ENCODE measurements around the gene KCNJ15.

The KCNJ15 gene

DNA sequence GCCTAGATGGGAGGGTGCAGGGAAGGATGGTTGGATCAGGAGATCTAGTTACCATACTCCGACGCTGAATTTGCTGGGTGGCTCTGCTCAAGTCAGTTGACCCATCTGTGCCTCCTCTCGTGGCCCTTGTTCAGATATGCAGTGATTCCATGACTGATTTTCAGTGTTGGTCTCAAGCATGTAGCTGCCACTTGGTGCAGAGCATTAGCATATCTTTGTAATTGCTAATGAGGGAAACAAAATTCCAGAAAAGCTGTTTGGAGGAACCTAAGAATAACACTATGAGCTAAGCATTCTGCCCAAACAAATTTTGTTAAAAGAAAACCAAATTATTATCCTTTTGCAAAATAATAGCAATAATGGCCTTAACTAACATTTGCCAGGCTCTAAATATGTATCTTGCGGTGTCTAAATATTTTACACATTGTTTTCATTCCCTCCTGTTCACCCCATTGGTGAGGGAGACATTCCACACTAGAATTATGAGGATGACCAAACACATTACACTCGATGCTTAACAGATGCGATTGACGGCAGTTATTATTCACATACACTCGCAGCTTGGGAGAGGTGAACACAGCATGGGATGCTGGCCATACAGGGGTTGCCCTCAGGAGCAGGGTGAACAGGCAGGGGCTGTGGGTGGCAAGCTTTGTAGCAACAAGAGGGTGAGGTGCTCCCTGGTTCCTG lies 69.1 kb downstream of the KCNJ15 start (continued):
- TF ChIP-seq ZNF70 (CRISPR knock-in tag; IDR thresholded peaks at IDR 0.05) (no peak), OSR1 (CRISPR knock-in tag; IDR thresholded peaks at IDR 0.05) (no peak)

DNA sequence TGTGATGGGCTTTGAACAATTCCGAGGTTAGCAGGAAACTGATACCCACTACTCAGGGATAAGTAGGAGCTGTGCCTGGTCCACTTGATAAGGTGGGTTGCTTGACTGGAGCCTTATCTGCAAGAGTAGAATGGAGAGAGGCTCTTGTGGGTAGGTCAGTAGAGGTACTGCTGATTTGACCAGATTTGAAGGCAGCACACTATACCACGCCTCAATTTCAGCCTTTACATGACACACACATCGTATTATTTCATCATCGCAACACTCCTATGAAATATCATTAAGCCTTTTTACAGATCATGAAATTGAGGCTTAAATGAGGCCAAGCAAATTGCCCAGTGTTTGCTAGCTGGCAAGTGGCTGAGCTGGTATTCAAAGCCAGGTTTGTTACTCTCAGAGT lies 69.6 kb downstream of the KCNJ15 start:
- ATAC-seq, result no peak
- no peak for TF ChIP-seq OSR1 (CRISPR knock-in tag; IDR thresholded peaks at IDR 0.05)
- TF ChIP-seq SNAI2 (CRISPR knock-in tag; IDR thresholded peaks at IDR 0.05), result no peak
- no peak for TF ChIP-seq RARB (CRISPR knock-in tag; IDR thresholded peaks at IDR 0.05)
- TF ChIP-seq BACH2 (CRISPR knock-in tag; IDR thresholded peaks at IDR 0.05; ENCODE audit: borderline replicate concordance), result no peak
- no peak for TF ChIP-seq ZFP30 (CRISPR knock-in tag; IDR thresholded peaks at IDR 0.05)
- TF ChIP-seq, protein P1, sequence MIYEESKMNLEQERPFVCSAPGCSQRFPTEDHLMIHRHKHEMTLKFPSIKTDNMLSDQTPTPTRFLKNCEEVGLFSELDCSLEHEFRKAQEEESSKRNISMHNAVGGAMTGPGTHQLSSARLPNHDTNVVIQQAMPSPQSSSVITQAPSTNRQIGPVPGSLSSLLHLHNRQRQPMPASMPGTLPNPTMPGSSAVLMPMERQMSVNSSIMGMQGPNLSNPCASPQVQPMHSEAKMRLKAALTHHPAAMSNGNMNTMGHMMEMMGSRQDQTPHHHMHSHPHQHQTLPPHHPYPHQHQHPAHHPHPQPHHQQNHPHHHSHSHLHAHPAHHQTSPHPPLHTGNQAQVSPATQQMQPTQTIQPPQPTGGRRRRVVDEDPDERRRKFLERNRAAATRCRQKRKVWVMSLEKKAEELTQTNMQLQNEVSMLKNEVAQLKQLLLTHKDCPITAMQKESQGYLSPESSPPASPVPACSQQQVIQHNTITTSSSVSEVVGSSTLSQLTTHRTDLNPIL (CRISPR knock-in tag; IDR thresholded peaks at IDR 0.05; ENCODE audit: low read depth), result no peak
- no peak for TF ChIP-seq ZNF70 (CRISPR knock-in tag; IDR thresholded peaks at IDR 0.05)
- no peak for TF ChIP-seq ZNF8 (CRISPR knock-in tag; IDR thresholded peaks at IDR 0.05)
- TF ChIP-seq CSDC2 (CRISPR knock-in tag; IDR thresholded peaks at IDR 0.05), result no peak

DNA sequence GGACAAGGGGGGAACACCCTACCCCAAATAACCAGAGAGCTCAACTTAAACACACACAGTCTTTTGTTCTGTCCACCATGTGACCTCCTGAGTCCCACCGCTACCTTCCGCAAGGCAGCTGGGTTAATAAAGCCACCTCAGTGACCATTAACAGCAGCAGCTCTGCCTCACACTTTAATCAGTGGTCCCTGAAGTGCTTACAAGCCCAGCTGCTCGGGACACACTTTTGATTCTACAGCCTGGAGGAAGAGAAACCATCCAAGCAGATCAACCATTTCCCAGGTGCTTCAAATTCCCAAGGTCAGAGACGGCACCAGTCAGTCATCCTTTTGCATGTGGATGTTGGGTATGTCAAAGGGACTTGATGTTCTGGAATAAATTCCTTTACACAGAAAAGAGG lies 70.1 kb downstream of the KCNJ15 start:
- no peak for TF ChIP-seq TCF4 (CRISPR knock-in tag; IDR thresholded peaks at IDR 0.05; ENCODE audit: borderline replicate concordance)
- no peak for TF ChIP-seq ZNF70 (CRISPR knock-in tag; IDR thresholded peaks at IDR 0.05)
- TF ChIP-seq, protein P2, sequence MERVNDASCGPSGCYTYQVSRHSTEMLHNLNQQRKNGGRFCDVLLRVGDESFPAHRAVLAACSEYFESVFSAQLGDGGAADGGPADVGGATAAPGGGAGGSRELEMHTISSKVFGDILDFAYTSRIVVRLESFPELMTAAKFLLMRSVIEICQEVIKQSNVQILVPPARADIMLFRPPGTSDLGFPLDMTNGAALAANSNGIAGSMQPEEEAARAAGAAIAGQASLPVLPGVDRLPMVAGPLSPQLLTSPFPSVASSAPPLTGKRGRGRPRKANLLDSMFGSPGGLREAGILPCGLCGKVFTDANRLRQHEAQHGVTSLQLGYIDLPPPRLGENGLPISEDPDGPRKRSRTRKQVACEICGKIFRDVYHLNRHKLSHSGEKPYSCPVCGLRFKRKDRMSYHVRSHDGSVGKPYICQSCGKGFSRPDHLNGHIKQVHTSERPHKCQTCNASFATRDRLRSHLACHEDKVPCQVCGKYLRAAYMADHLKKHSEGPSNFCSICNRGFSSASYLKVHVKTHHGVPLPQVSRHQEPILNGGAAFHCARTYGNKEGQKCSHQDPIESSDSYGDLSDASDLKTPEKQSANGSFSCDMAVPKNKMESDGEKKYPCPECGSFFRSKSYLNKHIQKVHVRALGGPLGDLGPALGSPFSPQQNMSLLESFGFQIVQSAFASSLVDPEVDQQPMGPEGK (CRISPR knock-in tag; IDR thresholded peaks at IDR 0.05; ENCODE audit: borderline replicate concordance), result no peak
- no peak for TF ChIP-seq OSR1 (CRISPR knock-in tag; IDR thresholded peaks at IDR 0.05)
- TF ChIP-seq SNAI2 (CRISPR knock-in tag; IDR thresholded peaks at IDR 0.05), result no peak
- no peak for TF ChIP-seq ZNF8 (CRISPR knock-in tag; IDR thresholded peaks at IDR 0.05)
- no peak for TF ChIP-seq ZFP30 (CRISPR knock-in tag; IDR thresholded peaks at IDR 0.05)
- TF ChIP-seq, protein P3, sequence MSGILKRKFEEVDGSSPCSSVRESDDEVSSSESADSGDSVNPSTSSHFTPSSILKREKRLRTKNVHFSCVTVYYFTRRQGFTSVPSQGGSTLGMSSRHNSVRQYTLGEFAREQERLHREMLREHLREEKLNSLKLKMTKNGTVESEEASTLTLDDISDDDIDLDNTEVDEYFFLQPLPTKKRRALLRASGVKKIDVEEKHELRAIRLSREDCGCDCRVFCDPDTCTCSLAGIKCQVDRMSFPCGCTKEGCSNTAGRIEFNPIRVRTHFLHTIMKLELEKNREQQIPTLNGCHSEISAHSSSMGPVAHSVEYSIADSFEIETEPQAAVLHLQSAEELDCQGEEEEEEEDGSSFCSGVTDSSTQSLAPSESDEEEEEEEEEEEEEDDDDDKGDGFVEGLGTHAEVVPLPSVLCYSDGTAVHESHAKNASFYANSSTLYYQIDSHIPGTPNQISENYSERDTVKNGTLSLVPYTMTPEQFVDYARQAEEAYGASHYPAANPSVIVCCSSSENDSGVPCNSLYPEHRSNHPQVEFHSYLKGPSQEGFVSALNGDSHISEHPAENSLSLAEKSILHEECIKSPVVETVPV (CRISPR knock-in tag; IDR thresholded peaks at IDR 0.05), result no peak
- TF ChIP-seq TOX (CRISPR knock-in tag; IDR thresholded peaks at IDR 0.05; ENCODE audit: borderline replicate concordance), result no peak
- no peak for TF ChIP-seq GLIS3 (CRISPR knock-in tag; IDR thresholded peaks at IDR 0.05)
- TF ChIP-seq CSDC2 (CRISPR knock-in tag; IDR thresholded peaks at IDR 0.05), result no peak
- TF ChIP-seq, protein P4, sequence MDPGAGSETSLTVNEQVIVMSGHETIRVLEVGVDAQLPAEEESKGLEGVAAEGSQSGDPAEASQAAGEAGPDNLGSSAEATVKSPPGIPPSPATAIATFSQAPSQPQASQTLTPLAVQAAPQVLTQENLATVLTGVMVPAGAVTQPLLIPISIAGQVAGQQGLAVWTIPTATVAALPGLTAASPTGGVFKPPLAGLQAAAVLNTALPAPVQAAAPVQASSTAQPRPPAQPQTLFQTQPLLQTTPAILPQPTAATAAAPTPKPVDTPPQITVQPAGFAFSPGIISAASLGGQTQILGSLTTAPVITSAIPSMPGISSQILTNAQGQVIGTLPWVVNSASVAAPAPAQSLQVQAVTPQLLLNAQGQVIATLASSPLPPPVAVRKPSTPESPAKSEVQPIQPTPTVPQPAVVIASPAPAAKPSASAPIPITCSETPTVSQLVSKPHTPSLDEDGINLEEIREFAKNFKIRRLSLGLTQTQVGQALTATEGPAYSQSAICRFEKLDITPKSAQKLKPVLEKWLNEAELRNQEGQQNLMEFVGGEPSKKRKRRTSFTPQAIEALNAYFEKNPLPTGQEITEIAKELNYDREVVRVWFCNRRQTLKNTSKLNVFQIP (CRISPR knock-in tag; IDR thresholded peaks at IDR 0.05; ENCODE audit: borderline replicate concordance, low read depth), result no peak
- no peak for ATAC-seq

DNA sequence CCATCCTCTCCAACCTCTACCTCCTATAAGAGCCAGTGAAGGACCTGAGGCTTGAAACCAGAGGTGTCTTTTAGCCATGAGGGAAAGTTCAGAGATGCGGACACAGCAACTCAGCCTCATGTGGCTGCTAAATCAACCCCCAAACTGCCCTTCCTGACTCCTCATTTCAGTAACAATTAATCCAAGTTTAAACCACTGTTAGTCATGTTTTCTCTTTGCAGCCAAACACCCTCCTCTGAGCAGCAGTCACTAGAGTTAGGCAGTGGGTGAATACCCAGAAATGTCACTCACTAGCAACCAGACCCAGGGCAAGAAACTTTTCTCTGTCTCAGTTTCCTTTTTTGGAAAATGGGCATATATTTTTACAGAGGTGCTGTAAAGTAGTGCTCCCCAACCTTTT lies 71.2 kb downstream of the KCNJ15 start:
- TF ChIP-seq RARB (CRISPR knock-in tag; IDR thresholded peaks at IDR 0.05) (no peak), PPARA (CRISPR knock-in tag; IDR thresholded peaks at IDR 0.05; ENCODE audit: borderline replicate concordance) (no peak)
- TF ChIP-seq, protein P2 (CRISPR knock-in tag; IDR thresholded peaks at IDR 0.05; ENCODE audit: borderline replicate concordance), result no peak
- no peak for ATAC-seq

DNA sequence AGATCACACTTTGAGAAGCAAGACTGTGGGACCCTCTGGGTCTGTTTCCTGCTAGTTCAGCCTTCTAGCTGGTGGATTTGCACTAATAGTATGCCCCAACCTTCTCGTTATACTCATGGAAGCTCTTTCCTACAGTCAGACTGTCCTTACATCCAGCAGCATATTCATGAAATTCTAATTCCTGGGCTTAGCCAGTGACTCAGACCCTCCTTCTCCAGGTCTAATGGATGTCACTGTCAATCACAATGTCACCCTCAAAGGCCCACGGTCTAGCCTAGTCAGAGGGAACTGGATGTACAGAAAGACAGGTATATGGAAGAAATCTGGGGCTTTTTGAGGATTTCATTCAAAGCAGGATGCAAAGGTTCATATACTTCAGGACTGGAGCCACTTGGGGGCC lies 72.4 kb downstream of the KCNJ15 start:
- ATAC-seq, result no peak
- TF ChIP-seq OSR1 (CRISPR knock-in tag; IDR thresholded peaks at IDR 0.05), result no peak
- TF ChIP-seq, protein P5, sequence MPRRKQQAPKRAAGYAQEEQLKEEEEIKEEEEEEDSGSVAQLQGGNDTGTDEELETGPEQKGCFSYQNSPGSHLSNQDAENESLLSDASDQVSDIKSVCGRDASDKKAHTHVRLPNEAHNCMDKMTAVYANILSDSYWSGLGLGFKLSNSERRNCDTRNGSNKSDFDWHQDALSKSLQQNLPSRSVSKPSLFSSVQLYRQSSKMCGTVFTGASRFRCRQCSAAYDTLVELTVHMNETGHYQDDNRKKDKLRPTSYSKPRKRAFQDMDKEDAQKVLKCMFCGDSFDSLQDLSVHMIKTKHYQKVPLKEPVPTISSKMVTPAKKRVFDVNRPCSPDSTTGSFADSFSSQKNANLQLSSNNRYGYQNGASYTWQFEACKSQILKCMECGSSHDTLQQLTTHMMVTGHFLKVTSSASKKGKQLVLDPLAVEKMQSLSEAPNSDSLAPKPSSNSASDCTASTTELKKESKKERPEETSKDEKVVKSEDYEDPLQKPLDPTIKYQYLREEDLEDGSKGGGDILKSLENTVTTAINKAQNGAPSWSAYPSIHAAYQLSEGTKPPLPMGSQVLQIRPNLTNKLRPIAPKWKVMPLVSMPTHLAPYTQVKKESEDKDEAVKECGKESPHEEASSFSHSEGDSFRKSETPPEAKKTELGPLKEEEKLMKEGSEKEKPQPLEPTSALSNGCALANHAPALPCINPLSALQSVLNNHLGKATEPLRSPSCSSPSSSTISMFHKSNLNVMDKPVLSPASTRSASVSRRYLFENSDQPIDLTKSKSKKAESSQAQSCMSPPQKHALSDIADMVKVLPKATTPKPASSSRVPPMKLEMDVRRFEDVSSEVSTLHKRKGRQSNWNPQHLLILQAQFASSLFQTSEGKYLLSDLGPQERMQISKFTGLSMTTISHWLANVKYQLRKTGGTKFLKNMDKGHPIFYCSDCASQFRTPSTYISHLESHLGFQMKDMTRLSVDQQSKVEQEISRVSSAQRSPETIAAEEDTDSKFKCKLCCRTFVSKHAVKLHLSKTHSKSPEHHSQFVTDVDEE (CRISPR knock-in tag; IDR thresholded peaks at IDR 0.05), result no peak
- TF ChIP-seq, protein P4 (CRISPR knock-in tag; IDR thresholded peaks at IDR 0.05; ENCODE audit: borderline replicate concordance, low read depth), result no peak
- no peak for TF ChIP-seq ZNF565 (CRISPR knock-in tag; conservative IDR thresholded peaks at IDR 0.05; ENCODE audit: low read depth)
- no peak for TF ChIP-seq CSDC2 (CRISPR knock-in tag; IDR thresholded peaks at IDR 0.05)
- no peak for TF ChIP-seq ESRRG (CRISPR knock-in tag; IDR thresholded peaks at IDR 0.05)
- no peak for TF ChIP-seq ZC3H10 (CRISPR knock-in tag; IDR thresholded peaks at IDR 0.05)
- no peak for TF ChIP-seq ISL1 (CRISPR knock-in tag; IDR thresholded peaks at IDR 0.05)
- no peak for TF ChIP-seq ZFP3 (CRISPR knock-in tag; IDR thresholded peaks at IDR 0.05)

Data from SK-N-SH treated with all-trans-retinoic acid at 6 μM for 48 hours (cell line).